IMR-90 (cell line): ENCODE data around the gene EPN3. TPM values are rescaled to one million over a fixed set of nuclear protein-coding genes. Genes with fewer than 3 reads are reported as not detected.

Experiments used
- ATAC-seq: fragments of 200-7000 bp; cut with Tn5 transposase; 2 replicates; pipeline ENCODE4 v1.9.1; 2020; ENCODE audit warnings: low read depth, mild to moderate bottlenecking, moderate library complexity
- BruUV-seq: library from RNA; stranded (reverse); fragments of 400-500 nt; replicated peaks from 2 replicates; lab custom pipeline; 2021; lab: Mats Ljungman, UMichigan
- CTCF ChIA-PET: fragments of 300-600 bp; formaldehyde crosslinking; extraction: SDS; loops from one replicate; lab custom pipeline; 2021; ENCODE audit warnings: antibody characterized with exemption; lab: Yijun Ruan, JAX
- POLR2A ChIA-PET: fragments of 300-600 bp; sonication (Branson Sonifier 250); formaldehyde crosslinking; loops from one replicate; lab custom pipeline; 2022; ENCODE audit warnings: antibody characterized with exemption; ENCODE audit not compliant: unreplicated experiment; lab: Charles Lee
- DNase-seq: peaks from one replicate; pipeline ENCODE4 v3.0.0; 2013
- H2AFZ ChIP-seq: replicated peaks from 2 replicates; pipeline ENCODE3; 2013; ENCODE audit warnings: low read length, mild to moderate bottlenecking; ENCODE audit not compliant: poor library complexity
- H2AK5ac ChIP-seq: 2 replicates; pipeline ENCODE4 v1.6.1; 2013; ENCODE audit warnings: low read depth, low read length, inconsistent platforms
- H2AK9ac ChIP-seq: replicated peaks from 2 replicates; pipeline ENCODE3; 2013; ENCODE audit warnings: mild to moderate bottlenecking, low read depth, low read length, moderate library complexity; ENCODE audit not compliant: poor library complexity
- H2BK120ac ChIP-seq: 2 replicates; pipeline ENCODE4 v1.6.1; 2013; ENCODE audit warnings: low read depth, low read length, inconsistent platforms
- H2BK15ac ChIP-seq: 3 replicates; pipeline ENCODE4 v1.6.1; 2013; ENCODE audit warnings: low read depth, low read length, inconsistent platforms
- H2BK20ac ChIP-seq: 2 replicates; pipeline ENCODE4 v1.6.1; 2013; ENCODE audit warnings: low read depth, mild to moderate bottlenecking, inconsistent platforms, low read length, moderate library complexity
- H2BK5ac ChIP-seq: 2 replicates; pipeline ENCODE4 v1.6.1; 2013; ENCODE audit warnings: mild to moderate bottlenecking, low read depth, low read length, inconsistent platforms; ENCODE audit not compliant: poor library complexity, severe bottlenecking
- H3K14ac ChIP-seq: replicated peaks from 2 replicates; pipeline ENCODE4 v1.6.1; 2013; ENCODE audit warnings: low read depth, low read length, inconsistent platforms
- H3K18ac ChIP-seq: 2 replicates; pipeline ENCODE4 v1.6.1; 2013; ENCODE audit warnings: low read depth, low read length, control low read depth
- H3K23ac ChIP-seq: 2 replicates; pipeline ENCODE4 v1.6.1; 2013; ENCODE audit warnings: low read depth, low read length, inconsistent platforms
- H3K27ac ChIP-seq: 2 replicates; pipeline ENCODE4 v1.5.1; 2013; ENCODE audit warnings: mild to moderate bottlenecking, control low read depth, low read length; ENCODE audit not compliant: insufficient read depth
- H3K27me3 ChIP-seq: 2 replicates; pipeline ENCODE4 v1.6.1; 2013; ENCODE audit warnings: low read length; ENCODE audit not compliant: control insufficient read depth, insufficient read depth
- H3K36me3 ChIP-seq: 2 replicates; pipeline ENCODE4 v1.6.1; 2013; ENCODE audit warnings: low read length, mixed read lengths; ENCODE audit not compliant: control insufficient read depth, insufficient read depth
- H3K4ac ChIP-seq: 2 replicates; pipeline ENCODE4 v1.6.1; 2013; ENCODE audit warnings: low read depth, low read length, inconsistent platforms
- H3K4me1 ChIP-seq: 2 replicates; pipeline ENCODE4 v1.6.1; 2013; ENCODE audit warnings: low read length, mixed read lengths; ENCODE audit not compliant: control insufficient read depth, insufficient read depth
- H3K4me2 ChIP-seq: 2 replicates; pipeline ENCODE4 v1.6.1; 2013; ENCODE audit warnings: low read depth, mild to moderate bottlenecking, control low read depth, low read length, moderate library complexity
- H3K4me3 ChIP-seq: 2 replicates; pipeline ENCODE4 v1.5.1; 2013; ENCODE audit warnings: low read depth, mild to moderate bottlenecking, control low read depth, low read length, moderate library complexity; ENCODE audit not compliant: insufficient read depth
- H3K56ac ChIP-seq: 2 replicates; pipeline ENCODE4 v1.6.1; 2013; ENCODE audit warnings: low read length, inconsistent platforms; ENCODE audit not compliant: insufficient read depth; ENCODE audit errors: extremely low read depth
- H3K79me1 ChIP-seq, 2 experiments: 2 replicates each; pipeline ENCODE4 v1.6.1; 2013; ENCODE audit warnings: low read length in 2 of 2, inconsistent platforms in 1 of 2, low read depth in 1 of 2
- H3K9ac ChIP-seq: 2 replicates; pipeline ENCODE4 v1.6.1; 2013; ENCODE audit warnings: low read depth, low read length, control low read depth
- H3K9me1 ChIP-seq: 2 replicates; pipeline ENCODE4 v1.6.1; 2013; ENCODE audit warnings: low read length, inconsistent platforms; ENCODE audit not compliant: insufficient read depth
- H3K9me3 ChIP-seq: 2 replicates; pipeline ENCODE4 v1.6.1; 2013; ENCODE audit warnings: low read length; ENCODE audit not compliant: control insufficient read depth, insufficient read depth
- H4K20me1 ChIP-seq: 2 replicates; pipeline ENCODE4 v1.6.1; 2013; ENCODE audit warnings: low read length, inconsistent platforms; ENCODE audit not compliant: insufficient read depth
- H4K5ac ChIP-seq: 2 replicates; pipeline ENCODE4 v1.6.1; 2013; ENCODE audit warnings: mild to moderate bottlenecking, low read depth, low read length, control low read depth
- H4K8ac ChIP-seq, 2 experiments: 2 replicates each; pipeline ENCODE4 v1.6.1; 2013; ENCODE audit warnings: low read depth in 2 of 2, low read length in 2 of 2, control low read depth in 1 of 2, inconsistent platforms in 1 of 2
- H4K91ac ChIP-seq: 2 replicates; pipeline ENCODE4 v1.6.1; 2013; ENCODE audit warnings: low read depth, low read length, inconsistent platforms; ENCODE audit not compliant: insufficient read depth
- ELK1 ChIP-seq: fragments of 150-350 bp; IDR thresholded peaks from 2 replicates; pipeline ENCODE4 v1.6.1; 2016; ENCODE audit warnings: low read depth, mild to moderate bottlenecking, low read length, moderate library complexity, borderline replicate concordance
- NFE2L2 ChIP-seq: fragments of 150-350 bp; IDR thresholded peaks from 2 replicates; pipeline ENCODE4 v1.6.1; 2016; ENCODE audit warnings: low read depth, mild to moderate bottlenecking, low read length
- WGBS, 2 experiments: methylation state at CpG; one replicate each; pipeline versions ENCODE4 v1.1.5 to v1.1.7; 2013; ENCODE audit warnings: missing lambda C conversion rate in 2 of 2; ENCODE audit not compliant: insufficient read length in 1 of 2; ENCODE audit errors: extremely low coverage in 2 of 2; 5-methylcytosine and 5-hydroxymethylcytosine counted together
- dilution Hi-C: fragments of 300-500 bp; cut with HindIII; formaldehyde crosslinking; loops from one replicate; pipeline ENCODE4 v1.14.3; 2018; ENCODE audit warnings: low sequenced_read_pairs; ENCODE audit not compliant: unreplicated experiment
- in situ Hi-C: fragments of 300-500 bp; cut with MboI; formaldehyde crosslinking; loops from 3 replicates; pipeline ENCODE4 v1.14.3; 2019; ENCODE audit warnings: low sequenced_read_pairs, inconsistent platforms, mixed read lengths
- intact Hi-C: fragments of 100-400 bp; cut with micrococcal nuclease; formaldehyde crosslinking; loops from 2 replicates; pipeline ENCODE4 v1.10.0; 2022
- polyA plus RNA-seq, 3 experiments: library from polyadenylated mRNA; depleted of rRNA; stranded (reverse); fragments of >200 nt; gene quantifications; 2 replicates each; pipeline ENCODE4 v1.2.3, GENCODE V29; 2012; ENCODE audit warnings: low replicate concordance in 1 of 3
- total RNA-seq: library from RNA; depleted of rRNA; stranded (reverse); fragments of >200 nt; gene quantifications from 2 replicates; pipeline ENCODE4 v1.2.3, GENCODE V29; 2012

The EPN3 gene
- total and polyA plus RNA-seq, 2 of the 4 experiments (the other 2 are of a cell fraction) = 0.09 TPM; not detected in 1

DNA sequence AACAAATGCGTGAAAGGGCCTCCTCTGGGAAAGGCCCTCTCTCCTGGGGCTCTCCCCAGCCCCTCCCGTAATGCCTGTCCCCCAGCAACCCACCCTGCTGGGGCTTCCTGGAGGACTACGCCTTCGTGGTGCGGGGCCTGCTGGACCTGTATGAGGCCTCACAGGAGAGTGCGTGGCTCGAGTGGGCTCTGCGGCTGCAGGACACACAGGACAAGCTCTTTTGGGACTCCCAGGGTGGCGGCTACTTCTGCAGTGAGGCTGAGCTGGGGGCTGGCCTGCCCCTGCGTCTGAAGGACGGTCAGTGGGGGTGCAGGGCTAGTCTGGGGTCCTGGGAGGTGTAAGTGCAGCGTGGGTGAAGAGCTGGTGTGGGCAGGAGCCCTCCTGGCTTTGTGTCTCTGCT lies 19.3 kb downstream of the EPN3 start:
- no peak overlapping the region for H4K8ac ChIP-seq
- H4K20me1 ChIP-seq = 0 out of 2 replicates have a peak, but pooled peaks cover 8% of the 10 kb centered on the region
- dilution Hi-C loops = no loop called here
- H3K9ac ChIP-seq = no peak overlapping the region
- no peak overlapping the region for H3K56ac ChIP-seq
- no peak overlapping the region for H4K91ac ChIP-seq
- no peaks in the 10 kb centered on the region for H3K9me3 ChIP-seq
- intact Hi-C loops = loop anchor here (1.0 to 2.0 kb wide), 3 partner anchors 74 to 143 kb away; partner anchors contain the start of gene ABCC3
- ChIA-PET POLR2A (no interaction called here), CTCF (interaction anchor here (1.5 to 1.9 kb wide), 2 partner anchors 72 to 153 kb away, joined by 7 to 8 read pairs; no protein-coding TSS in a partner anchor)
- H3K14ac ChIP-seq = no peak overlapping the region
- no peak overlapping the region for H2AFZ ChIP-seq
- no peak overlapping the region for H3K4me2 ChIP-seq
- ATAC-seq (no peak), DNase-seq (no peak)
- H3K4me1 ChIP-seq = peaks cover 5% of the 10 kb centered on the region
- no peak overlapping the region for H2BK15ac ChIP-seq
- no peak overlapping the region for H2BK120ac ChIP-seq
- H2BK20ac ChIP-seq = no peak overlapping the region
- no peaks in the 10 kb centered on the region; the same call in 1 of the 2 replicates for H3K27me3 ChIP-seq
- H4K5ac ChIP-seq = no peak overlapping the region
- no peak overlapping the region for H3K4me3 ChIP-seq
- H3K79me1 ChIP-seq = peaks cover 0 to 11% of the 10 kb centered on the region in 2 experiments; a peak in 2 of 4 replicates
- no peak overlapping the region for H3K23ac ChIP-seq
- peaks cover 24% of the 10 kb centered on the region; the same call in 1 of the 2 replicates for H3K36me3 ChIP-seq
- TF ChIP-seq NFE2L2 (no peak), ELK1 (no peak)
- H3K4ac ChIP-seq = no peak overlapping the region
- no peak overlapping the region for H3K18ac ChIP-seq
- in situ Hi-C loops = no loop called here
- WGBS, 2 experiments = 100% methylated on average over 2 of the region's 12 CpGs; no CpG with 5 or more reads in 1 of the 2 experiments
- no TSS peak for BruUV-seq
- no peak overlapping the region for H2BK5ac ChIP-seq
- H3K27ac ChIP-seq = no peak overlapping the region
- no peak overlapping the region for H2AK5ac ChIP-seq
- peaks cover 5% of the 10 kb centered on the region for H3K9me1 ChIP-seq
- no peak overlapping the region for H2AK9ac ChIP-seq
